Loucy (cell line): ENCODE measurements around the gene CLCN7.

Experiments
- CTCF ChIP-seq: fragments of 200-600 bp; sonication (generic); conservative IDR thresholded peaks from 2 replicates; pipeline ENCODE4 v1.5.1; 2014; ENCODE audit warnings: mild to moderate bottlenecking, antibody characterized with exemption, low read length
- EZH2phosphoT487 ChIP-seq: fragments of 200-600 bp; IDR thresholded peaks from 2 replicates; pipeline ENCODE4 v1.6.1; 2018; ENCODE audit warnings: antibody characterized with exemption, mild to moderate bottlenecking, moderate library complexity, borderline replicate concordance

DNA sequence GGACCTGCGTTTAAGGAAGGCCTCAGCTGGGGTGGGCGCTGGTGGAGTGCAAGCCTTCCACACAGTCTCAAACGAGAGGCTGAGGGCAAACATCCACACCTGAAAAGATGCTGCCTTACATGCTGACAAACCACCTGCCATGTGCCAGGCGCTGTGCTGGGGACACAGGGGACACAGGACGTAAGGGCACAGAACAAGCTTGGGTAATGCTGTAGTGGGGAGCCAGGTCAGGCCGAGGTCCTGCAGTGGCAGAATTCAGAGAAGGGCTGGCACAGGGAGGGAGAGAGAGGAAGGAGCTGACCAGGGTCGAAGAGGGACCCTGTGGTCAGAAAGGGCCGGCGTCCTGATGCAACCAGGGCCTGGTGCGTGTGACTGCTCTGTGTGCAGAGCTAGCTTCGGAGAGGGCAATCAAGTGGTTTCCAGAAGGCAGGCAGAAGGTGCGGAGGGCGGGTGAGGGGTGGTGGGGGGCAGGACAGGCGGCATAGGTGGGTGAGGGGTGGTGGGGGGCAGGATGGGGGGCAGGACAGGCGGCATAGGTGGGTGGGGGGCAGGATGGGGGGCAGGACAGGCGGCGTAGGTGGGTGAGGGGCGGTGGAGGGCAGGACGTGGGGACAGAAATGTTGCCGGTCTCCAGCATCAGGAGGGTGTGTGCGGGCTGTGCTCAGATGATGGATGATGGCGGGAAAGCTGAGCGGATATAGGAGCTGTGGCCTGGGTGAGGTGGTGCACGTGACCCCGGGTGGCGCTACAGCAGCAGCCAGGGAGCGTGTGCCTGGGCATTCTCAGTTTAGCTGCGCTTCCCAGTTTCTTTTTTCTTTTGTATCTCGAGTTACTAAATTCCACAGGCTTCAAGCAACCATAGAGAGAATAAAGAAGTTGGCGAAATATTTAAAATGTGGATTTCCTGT lies 37.1 kb upstream of the CLCN7 start:
- TF ChIP-seq CTCF (no peak), EZH2phosphoT487 (no peak)
